Measurements from ENCODE around the gene AP2S1. TPM values are rescaled to one million over a fixed set of nuclear protein-coding genes. Genes with fewer than 3 reads are reported as not detected.
"Not testable (repeated sequence)": the region's sequence is repeated elsewhere in the genome, so short reads cannot be mapped to it uniquely, and the experiment has no call there.

Gene AP2S1
- total RNA-seq, 2 donors from 2014 or later: 76.5 to 93.8 TPM

GRCh38 chr19:46824890-46825730, 25.5 kb downstream of the AP2S1 start:
- ATAC-seq (ENCODE audit: insufficient number of reproducible peaks, low FRiP score, low read depth): no peak
- H3K27me3 ChIP-seq (replicated peaks; ENCODE audit: insufficient read depth): no peaks in the 10 kb centered on the region
- H3K27ac ChIP-seq: no peak overlapping the region
- H3K36me3 ChIP-seq: no peaks in the 10 kb centered on the region
- no peaks in the 10 kb centered on the region for H3K9me3 ChIP-seq
- TF ChIP-seq CTCF (IDR thresholded peaks at IDR 0.05): no peak
- no peak for DNase-seq (ENCODE audit: low spot score)
- H3K4me3 ChIP-seq: no peak overlapping the region
- no peaks in the 10 kb centered on the region for H3K4me1 ChIP-seq (ENCODE audit: control insufficient read depth in 1 of 2, low read depth in 2 of 2)

DNA sequence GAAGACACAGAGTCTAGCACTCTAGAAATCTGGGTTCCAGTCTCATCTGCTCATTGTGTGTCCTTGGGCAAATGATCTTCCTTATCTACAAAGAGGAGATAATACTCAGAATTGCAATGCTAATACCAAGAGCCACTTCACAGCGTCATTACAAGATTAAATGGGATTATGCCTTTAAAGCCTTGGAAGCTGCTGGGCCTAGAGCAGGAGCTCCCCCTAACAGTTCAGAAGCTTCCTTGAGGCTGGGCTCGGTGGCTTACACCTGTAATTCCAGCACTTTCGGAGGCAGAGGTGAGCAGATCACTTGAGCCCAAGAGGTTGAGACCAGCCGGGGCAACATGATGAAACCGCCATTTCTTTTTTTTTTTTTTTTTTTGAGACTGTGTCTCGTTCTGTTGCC, 27.6 kb downstream of the AP2S1 start:
- H3K9me3 ChIP-seq: no peaks in the 10 kb centered on the region
- no peaks in the 10 kb centered on the region for H3K36me3 ChIP-seq
- H3K27me3 ChIP-seq (replicated peaks; ENCODE audit: insufficient read depth): no peaks in the 10 kb centered on the region
- H3K4me1 ChIP-seq (ENCODE audit: control insufficient read depth in 1 of 2, low read depth in 2 of 2): no peaks in the 10 kb centered on the region
- H3K27ac ChIP-seq: no peak overlapping the region
- ATAC-seq (ENCODE audit: insufficient number of reproducible peaks, low FRiP score, low read depth) (no peak), DNase-seq (ENCODE audit: low spot score) (no peak)
- no peak for TF ChIP-seq CTCF (IDR thresholded peaks at IDR 0.05)
- no peak overlapping the region for H3K4me3 ChIP-seq

DNA sequence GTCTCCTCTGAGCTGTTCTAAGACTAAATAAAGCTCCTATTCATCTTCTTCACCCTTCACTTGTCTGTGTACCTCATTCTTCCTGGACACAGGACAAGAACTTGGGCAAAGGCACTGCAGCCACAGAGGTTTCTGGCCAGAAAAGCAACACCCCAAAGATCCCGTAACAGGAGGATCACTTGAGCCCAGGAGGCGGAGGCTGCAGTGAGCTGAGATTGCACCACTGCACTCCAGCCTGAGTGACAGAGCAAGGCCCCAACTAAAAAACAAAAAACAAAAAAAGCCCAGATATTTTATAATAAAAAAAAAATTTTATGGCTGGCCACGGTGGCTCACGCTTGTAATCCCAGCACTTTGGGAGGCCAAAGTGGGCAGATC, 28.2 kb downstream of the AP2S1 start:
- ATAC-seq (ENCODE audit: insufficient number of reproducible peaks, low FRiP score, low read depth); H3K27me3 ChIP-seq (replicated peaks; ENCODE audit: insufficient read depth); H3K9me3 ChIP-seq; H3K4me1 ChIP-seq (ENCODE audit: control insufficient read depth in 1 of 2, low read depth in 2 of 2); H3K27ac ChIP-seq; DNase-seq (ENCODE audit: low spot score); H3K36me3 ChIP-seq; H3K4me3 ChIP-seq: not testable (repeated sequence)

- Histone ChIP-seq H3K4me1 (ENCODE audit: control insufficient read depth in 1 of 2, low read depth in 2 of 2) (no peaks in the 10 kb centered on the region), H3K27ac (no peak overlapping the region), H3K27me3 (replicated peaks; ENCODE audit: insufficient read depth) (no peaks in the 10 kb centered on the region), H3K36me3 (no peaks in the 10 kb centered on the region), H3K9me3 (no peaks in the 10 kb centered on the region), H3K4me3 (no peak overlapping the region)
- DNase-seq (ENCODE audit: low spot score): no peak
- no peak for ATAC-seq (ENCODE audit: insufficient number of reproducible peaks, low FRiP score, low read depth)
- TF ChIP-seq CTCF (IDR thresholded peaks at IDR 0.05): no peak
Observed at GRCh38 chr19:46821512-46822409, 28.9 kb downstream of the AP2S1 start.

- H3K27ac ChIP-seq: no peak overlapping the region
- TF ChIP-seq CTCF (IDR thresholded peaks at IDR 0.05): no peak
- DNase-seq (ENCODE audit: low spot score) (no peak), ATAC-seq (ENCODE audit: insufficient number of reproducible peaks, low FRiP score, low read depth) (no peak)
- no peaks in the 10 kb centered on the region for H3K9me3 ChIP-seq
- no peaks in the 10 kb centered on the region for H3K27me3 ChIP-seq (replicated peaks; ENCODE audit: insufficient read depth)
- H3K4me3 ChIP-seq: no peak overlapping the region
- H3K4me1 ChIP-seq (ENCODE audit: control insufficient read depth in 1 of 2, low read depth in 2 of 2): peaks cover 0 to 11% of the 10 kb centered on the region in 2 donors
- H3K36me3 ChIP-seq: no peaks in the 10 kb centered on the region
Observed at GRCh38 chr19:46818812-46819211, 31.8 kb downstream of the AP2S1 start.
